NCI-H1417 treated with DMSO at 0.1 percent for 48 hours (cell line): ENCODE results near the gene SHISA5.

ENCODE experiments used
- DNase-seq: peaks from one replicate; lab custom pipeline; 2025; lab: John Stamatoyannopoulos, UW

SHISA5 gene

GRCh38 chr3:48459331-48459730, 44.6 kb downstream of the SHISA5 start:
- no peak for DNase-seq

GRCh38 chr3:48456456-48456855, 47.5 kb downstream of the SHISA5 start:
- no peak for DNase-seq

GRCh38 chr3:48451270-48451669, 52.7 kb downstream of the SHISA5 start:
- no peak for DNase-seq

GRCh38 chr3:48446425-48447193, 57.4 kb downstream of the SHISA5 start, which contains the start of gene ATRIP:
ATRIP (plus strand) TSS chr3:48446737; CDS start chr3:48446846, 109 bp downstream.
- DNase-seq: no peak

GRCh38 chr3:48446043-48446424, 57.9 kb downstream of the SHISA5 start:
- no peak for DNase-seq

GRCh38 chr3:48445277-48445882, 58.6 kb downstream of the SHISA5 start:
- DNase-seq: no peak

GRCh38 chr3:48441940-48442339, 62.0 kb downstream of the SHISA5 start:
- DNase-seq: no peak

GRCh38 chr3:48440590-48440958, 63.4 kb downstream of the SHISA5 start:
- DNase-seq: no peak

GRCh38 chr3:48439820-48440589, 64.0 kb downstream of the SHISA5 start, which contains the start of the genes CCDC51 and TMA7:
CCDC51 (minus strand) TSS chr3:48440119; CDS start chr3:48435128, 4,991 bp downstream.
TMA7 (plus strand) TSS chr3:48440257; CDS start chr3:48440297, 40 bp downstream.
- DNase-seq: peak; percentile 77

- no peak for DNase-seq
Measured at GRCh38 chr3:48437812-48438211, 66.2 kb downstream of the SHISA5 start.

GRCh38 chr3:48436855-48437254, 67.1 kb downstream of the SHISA5 start:
- no peak for DNase-seq

GRCh38 chr3:48436477-48436787, 67.5 kb downstream of the SHISA5 start:
- no peak for DNase-seq

GRCh38 chr3:48435774-48436476, 68.0 kb downstream of the SHISA5 start:
- no peak for DNase-seq

GRCh38 chr3:48435223-48435595, 68.8 kb downstream of the SHISA5 start:
- DNase-seq: no peak

- DNase-seq: no peak
Measured at GRCh38 chr3:48434591-48435222, 69.3 kb downstream of the SHISA5 start.

GRCh38 chr3:48433472-48434118, 70.4 kb downstream of the SHISA5 start:
- DNase-seq: no peak

- no peak for DNase-seq
Measured at GRCh38 chr3:48432411-48433371, 71.3 kb downstream of the SHISA5 start.

- DNase-seq: no peak
Measured at GRCh38 chr3:48431224-48432029, 72.5 kb downstream of the SHISA5 start.

- DNase-seq: no peak
Measured at GRCh38 chr3:48430708-48431101, 73.3 kb downstream of the SHISA5 start.
